GM19238 (cell line): ENCODE results near the gene PHF2.

Experiments
- DNase-seq: peaks from one replicate; pipeline ENCODE4 v3.0.0; 2011; ENCODE audit warnings: low spot score; ENCODE audit not compliant: insufficient read length

Gene PHF2

GRCh38 chr9:93676310-93677047 lies 100.1 kb downstream of the PHF2 start:
- no peak for DNase-seq

- DNase-seq = no peak
Measured at GRCh38 chr9:93677048-93677571, 100.7 kb downstream of the PHF2 start.

DNA sequence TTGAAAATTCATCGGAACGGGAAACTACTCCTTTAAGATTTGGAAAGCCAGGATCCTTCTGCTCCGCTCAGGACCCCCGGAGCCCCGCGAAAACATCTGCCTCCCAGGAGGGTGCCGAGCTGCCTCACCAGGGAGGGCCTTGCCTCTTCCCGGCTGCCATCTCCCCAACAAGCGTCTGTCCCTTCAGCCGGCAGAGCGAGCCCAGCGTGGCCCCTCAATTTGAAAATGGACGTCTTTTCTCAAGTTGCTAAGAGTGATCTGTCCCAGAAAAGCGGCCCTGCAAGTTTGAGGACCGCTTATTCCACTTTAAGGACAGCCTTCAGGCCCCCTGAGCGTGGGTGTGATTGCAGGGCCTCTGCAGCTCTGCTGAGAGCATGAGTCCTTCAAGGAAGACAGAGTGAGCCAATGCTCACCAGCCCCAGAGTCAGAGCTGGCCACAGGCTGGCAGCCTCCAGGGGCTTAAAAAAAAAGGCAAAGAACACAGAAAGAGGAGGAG lies 101.3 kb downstream of the PHF2 start:
- DNase-seq = no peak

- no peak for DNase-seq
Measured at GRCh38 chr9:93678199-93679019, 102.0 kb downstream of the PHF2 start.

DNA sequence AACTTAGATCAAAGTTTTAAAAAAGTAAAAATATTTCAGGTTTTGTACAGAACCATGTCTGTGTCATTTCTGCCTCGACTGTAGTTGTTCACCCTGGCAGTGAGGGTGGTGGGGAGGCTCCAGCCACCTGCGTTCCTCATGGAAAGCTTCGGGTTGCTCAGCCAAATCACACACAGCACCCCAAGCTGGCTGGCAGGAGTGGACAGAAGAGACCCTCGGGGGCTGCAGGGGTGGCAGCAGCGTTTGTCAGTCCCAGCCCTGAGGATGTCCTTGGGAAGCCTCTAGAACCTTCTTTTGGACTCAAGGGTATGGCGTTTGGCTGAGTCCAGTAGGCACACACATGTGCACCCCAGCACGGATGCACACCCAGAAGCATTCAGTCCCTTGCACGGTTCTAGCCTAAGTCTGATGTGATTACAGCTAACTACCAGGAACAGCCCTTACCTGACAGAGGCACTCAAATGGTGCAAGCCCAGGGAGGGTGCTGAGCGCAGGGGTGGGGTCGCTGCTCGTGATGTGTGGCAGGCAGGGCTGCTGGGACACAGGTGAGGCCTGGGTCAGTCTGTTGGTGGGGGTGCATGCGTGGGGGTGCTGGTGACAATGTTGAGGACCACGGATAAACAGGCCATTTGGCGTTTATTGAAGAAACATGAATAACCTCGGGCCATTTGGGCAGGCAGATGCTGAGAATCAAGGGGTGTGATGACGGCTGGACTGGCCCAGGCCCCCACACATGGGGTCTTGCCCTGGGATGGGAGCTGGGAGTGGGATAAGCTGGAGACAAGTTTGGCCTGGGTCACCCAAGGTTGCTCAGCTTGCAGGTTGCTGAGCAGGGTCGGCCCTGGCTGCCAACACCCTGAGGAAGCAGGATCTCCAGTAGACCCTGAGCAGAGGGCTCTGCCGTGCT lies 103.4 kb downstream of the PHF2 start:
- no peak for DNase-seq

DNA sequence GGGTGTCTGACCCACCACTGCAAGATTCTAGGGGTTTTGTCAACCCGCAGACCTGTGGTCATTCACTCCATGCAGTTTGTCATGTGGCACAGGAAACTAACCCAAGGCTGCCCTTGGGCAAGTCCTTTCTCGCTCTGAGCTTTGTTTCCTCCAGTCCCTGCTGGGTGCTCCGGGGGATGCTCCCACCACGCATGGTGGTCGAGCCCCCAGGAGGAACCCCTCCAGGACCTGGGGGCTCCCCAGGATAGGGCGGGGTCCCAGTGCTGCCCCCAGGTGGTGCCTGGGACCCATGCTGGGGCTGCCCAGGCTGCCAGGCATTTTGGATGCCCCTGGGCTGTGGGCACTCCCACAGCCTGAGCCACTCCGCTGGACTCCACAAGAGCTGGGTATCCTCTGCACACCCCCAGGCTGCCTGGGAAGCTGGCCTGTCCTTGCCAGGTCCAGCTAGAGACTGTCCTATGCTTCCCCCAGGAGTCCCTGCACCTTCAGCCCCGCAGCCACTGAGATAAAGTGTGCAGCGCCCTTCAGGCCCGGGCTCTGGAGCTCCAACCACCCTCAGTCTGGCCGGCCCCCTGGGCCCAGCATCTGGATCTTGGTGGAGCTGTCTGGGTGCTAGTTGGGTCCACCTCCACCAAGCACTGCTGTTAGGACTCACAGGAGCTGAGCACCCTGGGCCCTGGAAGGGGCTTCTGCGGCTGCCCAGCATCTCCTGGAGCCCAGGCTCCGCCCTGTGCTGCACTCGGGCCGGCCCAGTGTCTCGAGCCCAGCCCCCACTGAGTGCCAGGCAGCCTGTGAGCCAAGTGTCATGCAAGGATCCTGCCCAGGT lies 104.3 kb downstream of the PHF2 start:
- no peak for DNase-seq

GRCh38 chr9:93681269-93682154 lies 105.1 kb downstream of the PHF2 start:
- DNase-seq = no peak

DNA sequence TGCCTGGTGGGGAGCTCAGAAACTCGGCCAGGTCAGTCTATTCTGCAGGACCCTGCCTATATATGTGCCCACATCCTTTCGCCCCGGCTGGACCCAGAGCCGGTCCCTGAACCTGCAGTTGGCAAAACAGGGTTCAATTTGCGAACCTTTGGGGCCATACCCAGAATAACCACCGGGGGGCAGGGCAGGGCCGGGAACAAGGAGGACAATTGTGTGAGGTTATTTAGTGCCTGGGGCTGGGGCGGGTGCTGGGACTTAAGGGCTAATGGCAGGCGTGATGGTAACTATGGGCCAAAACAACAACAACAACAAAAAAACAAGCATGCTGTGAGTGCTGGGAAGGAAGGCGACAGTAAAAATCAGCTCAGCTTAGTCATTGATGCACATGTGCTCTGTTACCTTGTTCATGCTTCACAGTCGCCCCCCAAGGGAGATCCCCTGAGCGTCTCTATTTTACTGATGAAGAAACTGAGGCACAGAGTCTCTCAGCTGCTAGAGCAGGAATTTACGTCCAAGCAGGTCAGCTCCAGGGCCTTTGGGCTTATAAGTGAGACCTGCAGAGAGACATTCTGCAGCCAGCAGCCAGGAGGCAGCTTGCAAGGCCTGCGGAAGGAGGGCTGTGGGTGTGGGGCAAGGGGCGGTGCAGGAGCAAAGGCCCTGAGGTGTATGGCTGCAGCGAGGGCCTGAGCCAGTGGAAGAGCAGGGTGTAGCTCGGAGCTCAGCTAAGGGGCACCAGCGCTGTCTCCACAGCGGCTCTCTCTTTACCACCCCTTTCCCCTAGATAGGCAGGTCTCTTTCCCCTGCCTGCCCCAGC lies 106.0 kb downstream of the PHF2 start:
- peak; percentile 49 for DNase-seq

DNA sequence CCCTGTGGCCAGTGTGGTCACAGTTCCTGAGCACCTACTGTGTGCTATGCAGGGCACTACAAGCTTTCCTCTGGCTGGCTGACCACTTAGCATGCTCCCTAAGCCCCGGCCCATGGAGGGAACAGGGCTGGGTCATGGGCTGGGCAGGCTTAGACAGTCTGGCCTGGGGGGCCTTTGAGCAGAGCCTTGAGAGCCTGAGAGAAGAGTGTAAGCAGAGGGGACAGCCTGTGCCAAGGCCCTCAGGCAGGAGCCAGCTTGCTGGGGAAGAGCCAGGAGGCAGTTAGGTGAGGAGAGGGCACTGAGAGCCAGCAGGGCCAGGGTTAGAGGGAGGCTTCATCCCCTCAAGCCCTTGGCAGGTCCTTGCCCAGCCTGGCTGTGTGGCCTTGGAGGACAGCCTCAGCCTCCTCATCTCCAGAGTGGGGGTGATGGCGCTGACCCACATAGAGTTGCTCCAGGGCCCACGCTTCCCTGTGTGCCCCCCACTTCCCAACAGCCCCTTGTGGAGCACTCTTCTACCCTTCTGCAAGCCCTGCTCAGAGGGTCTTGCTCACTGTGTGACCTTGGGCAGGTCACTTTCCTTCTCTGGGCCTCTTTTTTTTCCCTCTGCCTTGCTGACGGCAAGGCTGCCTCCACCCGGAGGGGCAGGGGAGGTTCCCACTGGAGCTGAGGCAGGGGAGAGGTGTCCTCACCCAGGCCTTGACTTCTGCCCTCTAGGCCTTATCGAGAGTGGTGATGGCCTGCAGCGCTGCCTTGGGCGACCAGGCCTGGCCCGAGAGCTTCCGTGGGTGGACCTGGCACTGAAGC lies 107.1 kb downstream of the PHF2 start:
- DNase-seq = no peak

DNA sequence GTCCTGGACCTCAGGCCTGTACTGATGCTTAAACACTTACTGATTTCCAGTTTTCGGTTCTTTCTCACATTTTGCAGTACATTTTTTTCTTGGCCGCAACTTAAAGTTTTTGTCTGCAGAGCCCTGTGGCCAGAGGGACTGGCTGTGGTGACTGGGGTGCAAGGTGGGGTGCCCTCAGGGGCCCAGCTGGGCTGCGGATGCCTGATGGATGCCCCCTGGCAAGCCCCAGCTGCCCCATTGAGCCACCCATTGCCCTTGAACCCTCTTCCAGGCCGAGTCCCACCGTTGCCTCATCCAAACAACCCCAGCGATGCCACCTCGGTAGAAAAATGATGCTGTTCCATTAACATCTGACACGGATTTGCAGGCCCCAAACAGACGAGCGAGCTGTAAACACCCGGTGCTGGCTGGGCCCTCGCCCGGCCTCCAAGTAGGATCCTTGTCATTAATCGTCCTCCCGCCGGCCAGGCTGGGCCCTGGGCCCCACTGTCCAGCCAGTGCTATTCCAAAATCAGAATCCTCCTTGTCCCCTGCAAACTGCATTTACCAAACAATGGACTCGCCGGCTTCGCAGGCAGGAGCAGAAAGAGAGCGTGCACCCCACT lies 107.9 kb downstream of the PHF2 start:
- no peak for DNase-seq

GRCh38 chr9:93684806-93685543 lies 108.6 kb downstream of the PHF2 start:
- DNase-seq = no peak

- DNase-seq = no peak
Measured at GRCh38 chr9:93686127-93686879, 109.9 kb downstream of the PHF2 start.

GRCh38 chr9:93686880-93687236 lies 110.5 kb downstream of the PHF2 start:
- no peak for DNase-seq

DNA sequence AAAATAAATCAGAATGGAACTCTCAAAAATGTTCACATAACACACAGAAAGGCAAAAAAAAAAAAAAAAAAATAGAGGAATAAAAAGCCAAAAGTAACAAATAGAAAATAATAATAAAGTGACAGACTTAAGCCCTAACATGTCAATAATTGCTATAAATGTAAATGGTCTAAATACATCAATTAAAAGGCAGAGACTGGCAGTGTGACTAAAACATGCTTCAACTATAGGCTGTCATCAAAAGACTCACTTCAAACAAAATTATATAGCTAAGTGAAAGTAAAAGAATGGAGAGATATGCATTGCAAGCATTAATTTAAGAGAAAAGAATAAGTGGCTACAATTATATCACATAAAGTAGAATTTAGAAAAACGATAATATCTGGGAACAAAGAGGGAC lies 114.2 kb downstream of the PHF2 start:
- no peak for DNase-seq

DNA sequence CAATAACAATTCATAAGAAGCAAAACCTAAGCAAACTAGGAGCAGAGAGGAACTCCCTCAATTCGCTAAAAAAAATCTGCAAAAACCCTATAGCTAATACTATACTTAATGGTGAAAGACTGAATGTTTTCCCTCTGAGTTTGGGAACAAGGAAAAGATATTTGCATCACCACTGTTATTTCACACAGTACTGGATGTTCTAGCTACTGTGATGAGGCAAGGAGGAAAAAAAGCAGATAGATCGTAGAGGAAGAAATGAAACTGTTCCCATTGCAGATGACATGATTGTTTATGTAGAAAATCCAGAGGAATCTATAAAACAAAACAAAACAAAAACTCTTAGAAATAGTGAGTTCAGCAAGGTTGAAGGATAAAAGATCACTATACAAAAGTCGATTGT lies 116.7 kb downstream of the PHF2 start:
- DNase-seq = no peak
